ENCODE data around the gene FAM131C. TPM values are rescaled to one million over a fixed set of nuclear protein-coding genes. Genes with fewer than 3 reads are reported as not detected.

Gene FAM131C
- total and polyA plus RNA-seq, 10 of the 15 experiments (the other 5 are each of a cell fraction or from before 2014, with no cell fraction given) = 0.03 TPM; not detected in 9

DNA sequence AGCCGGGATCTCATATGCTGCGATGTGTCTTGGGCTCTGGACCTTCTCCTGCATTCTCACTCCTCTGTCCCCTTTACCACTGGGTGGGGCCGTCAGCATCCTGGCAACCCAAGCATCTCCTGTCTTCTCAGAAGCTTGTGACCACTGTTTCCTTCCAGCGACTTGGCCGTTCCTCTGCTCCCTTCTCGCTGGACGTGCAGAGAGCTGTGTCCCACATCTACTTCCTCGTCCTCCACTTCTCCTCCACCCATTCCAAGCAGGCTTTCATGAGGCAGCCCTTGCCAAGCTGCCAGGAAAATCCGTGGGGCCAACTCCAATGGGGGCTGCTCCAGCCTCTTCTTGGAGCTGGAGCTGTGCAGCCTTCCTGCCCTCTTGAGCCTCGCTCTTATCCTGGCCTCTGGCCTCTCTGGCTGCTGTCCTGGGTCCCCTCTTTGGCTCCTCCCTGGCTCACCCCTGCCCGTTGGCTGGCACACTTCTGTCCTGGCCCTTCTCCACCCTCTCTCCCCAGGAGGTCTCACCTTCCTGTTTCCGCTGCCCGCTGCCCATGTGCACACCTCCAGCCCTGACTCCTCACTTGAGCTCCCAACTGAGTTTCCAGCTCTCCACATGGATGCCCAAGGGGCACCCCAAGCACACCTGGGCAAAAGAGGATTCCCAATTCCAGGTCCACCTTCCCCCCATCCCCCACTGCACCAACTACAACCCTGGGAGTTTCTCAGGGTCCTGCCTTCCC is 8.7 kb downstream of the FAM131C start:
- 25% methylated on average over 12 of the region's 13 CpGs for WGBS (ENCODE audit: insufficient coverage, insufficient replicate concordance, low lambda C conversion rate, missing lambda C conversion rate)
- Histone ChIP-seq H3K79me2 (ENCODE audit: control insufficient read depth, insufficient read depth, low read length) (no peaks in the 10 kb centered on the region), H3K4me3 (no peak overlapping the region), H3K4me2 (ENCODE audit: control insufficient read depth, insufficient read depth) (no peak overlapping the region), H3K9ac (ENCODE audit: control insufficient read depth, insufficient read depth, low read length) (no peak overlapping the region), H3K9me3 (replicated peaks; ENCODE audit: control insufficient read depth, insufficient read depth, low read length) (no peaks in the 10 kb centered on the region), H4K20me1 (ENCODE audit: control insufficient read depth, insufficient read depth) (no peaks in the 10 kb centered on the region), H3K27me3 (replicated peaks in 1 of 2; ENCODE audit: control insufficient read depth in 2 of 2, insufficient read depth in 2 of 2, low read length in 1 of 2) (no peaks in the 10 kb centered on the region; a peak in 1 of 4 replicates), H2AFZ (ENCODE audit: control insufficient read depth, low read depth, low read length) (no peak overlapping the region), H3K4me1 (ENCODE audit: control insufficient read depth, insufficient read depth, low read length) (no peaks in the 10 kb centered on the region), H3K36me3 (ENCODE audit: control insufficient read depth in 2 of 2, insufficient read depth in 2 of 2, low read length in 1 of 2) (no peaks in the 10 kb centered on the region), H3K27ac (ENCODE audit: control insufficient read depth, insufficient read depth) (no peak overlapping the region)
- CTCF ChIA-PET = interaction anchor here (1.3 to 1.6 kb wide), 3 partner anchors 9 to 15 kb away, joined by 5 read pairs; no protein-coding TSS in a partner anchor
- DNase-seq (ENCODE audit: low read depth, low spot score) (no peak), ATAC-seq (no peak), FAIRE-seq (no peak)
- no TSS peak for BruUV-seq (replicated peaks)
- in situ Hi-C loops (cut with MboI) = no loop called here
- TF ChIP-seq EP300 (IDR thresholded peaks at IDR 0.05; ENCODE audit: borderline replicate concordance in 1 of 2, control insufficient read depth in 1 of 2, low read depth in 2 of 2, low read length in 2 of 2) (no peak), SMC3 (IDR thresholded peaks at IDR 0.05; ENCODE audit: borderline replicate concordance, low read length) (no peak), ZBTB4 (CRISPR knock-in tag; IDR thresholded peaks at IDR 0.05) (no peak)
- TF ChIP-seq, protein P1, sequence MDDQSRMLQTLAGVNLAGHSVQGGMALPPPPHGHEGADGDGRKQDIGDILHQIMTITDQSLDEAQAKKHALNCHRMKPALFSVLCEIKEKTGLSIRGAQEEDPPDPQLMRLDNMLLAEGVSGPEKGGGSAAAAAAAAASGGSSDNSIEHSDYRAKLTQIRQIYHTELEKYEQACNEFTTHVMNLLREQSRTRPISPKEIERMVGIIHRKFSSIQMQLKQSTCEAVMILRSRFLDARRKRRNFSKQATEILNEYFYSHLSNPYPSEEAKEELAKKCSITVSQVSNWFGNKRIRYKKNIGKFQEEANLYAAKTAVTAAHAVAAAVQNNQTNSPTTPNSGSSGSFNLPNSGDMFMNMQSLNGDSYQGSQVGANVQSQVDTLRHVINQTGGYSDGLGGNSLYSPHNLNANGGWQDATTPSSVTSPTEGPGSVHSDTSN (IDR thresholded peaks at IDR 0.05; ENCODE audit: insufficient replicate concordance, low read depth, low read length) = no peak
- RAD21 ChIA-PET (ENCODE audit: unreplicated experiment) = no interaction called here
- intact Hi-C loops (cut with micrococcal nuclease; ENCODE audit: unreplicated experiment) = no loop called here
- POLR2A ChIA-PET = no interaction called here
- SMC1A ChIA-PET (ENCODE audit: uncharacterized antibody, unreplicated experiment) = no interaction called here

All from GM12878 (cell line).